Pancreas (tissue), 10 donors: ENCODE data around the gene ABCC11. TPM values are rescaled to one million over a fixed set of nuclear protein-coding genes. Genes with fewer than 3 reads are reported as not detected.
A peak's percentile ranks its signal among the peaks of the same experiment; 100 is the strongest.
"Not testable (repeated sequence)": the region's sequence is repeated elsewhere in the genome, so short reads cannot be mapped to it uniquely, and the experiment has no call there.

Source experiments
- ATAC-seq, 4 donors: fragments of 200-7000 bp; cut with Tn5 transposase; one replicate each; pipeline versions ENCODE4 v1.8.0 to v1.9.1; 2020; ENCODE audit warnings: mild to moderate bottlenecking in 4 of 4, moderate library complexity in 4 of 4
- DNase-seq, 6 donors: peaks; one replicate each; pipeline ENCODE4 v3.0.0-alpha.2; 2020
- FAIRE-seq: peaks from 2 replicates; lab custom pipeline; 2012; peaks lifted over from hg19 to GRCh38; lab: Jason Lieb, UNC
- H3K27ac ChIP-seq, 4 donors: fragments of 200-600 bp; sonication (generic); 1 replicate in 3 of 4; 2 replicates in 1 of 4; pipeline versions ENCODE4 v1.5.0 to v1.8.0; 2020
- H3K27me3 ChIP-seq, 4 donors: fragments of 200-600 bp; one replicate each; pipeline ENCODE4 v1.8.0; 2021
- H3K36me3 ChIP-seq, 3 donors: fragments of 200-600 bp; sonication (generic) in 1 of 3; one replicate each; pipeline versions ENCODE4 v1.5.0 to v1.8.0; 2020 to 2021
- H3K4me1 ChIP-seq, 3 donors: fragments of 200-600 bp; one replicate each; pipeline ENCODE4 v1.8.0; 2021
- H3K4me3 ChIP-seq, 4 donors: fragments of 200-600 bp; sonication (generic) in 2 of 4; one replicate each; pipeline versions ENCODE4 v1.5.0 to v1.8.0; 2020 to 2021
- H3K9me3 ChIP-seq, 4 donors: fragments of 200-600 bp; one replicate each; pipeline ENCODE4 v1.8.0; 2021
- WGBS, 2 donors: extraction: QIAGEN DNeasy Blood & Tissue Kit; methylation state at CpG; one replicate each; pipeline ENCODE4 v1.1.7; 2013; 5-methylcytosine and 5-hydroxymethylcytosine counted together
- intact Hi-C, 3 donors: fragments of 100-400 bp; cut with DNase I; formaldehyde crosslinking; loops; one replicate each; pipeline versions ENCODE4 v1.11.1 to v1.14.2; 2022
- polyA plus RNA-seq, 2 donors: library from polyadenylated mRNA; stranded (reverse); fragments of 200-250 nt; gene quantifications; one replicate each; pipeline ENCODE4 v1.2.3, GENCODE V29; 2013
- total RNA-seq, 6 donors: library from RNA; stranded (reverse); fragmentation: NEBNext Ultra II Directional in 4 of 6; extraction: Animal tissue kit (Norgen Biotek cat#: 25700) in 4 of 6; gene quantifications; one replicate each; pipeline versions ENCODE4 v1.2.1 to v1.2.4, GENCODE V29; 2021 to 2023
- TF ChIP-seq, protein P1 (sequence below), 4 donors: fragments of 200-600 bp; sonication (generic) in 3 of 4; IDR thresholded peaks; one replicate each; pipeline versions ENCODE4 v1.5.0 to v1.8.0; 2021; ENCODE audit warnings: antibody characterized with exemption in 4 of 4
- donor health status: healthy with polysubstance abuse.
- donor health status: DM: no; HTN: no; CAD: no; lungs with moderate emphysema.
- donor health status: DM: no; HTN: no; CAD: no.
- donor health status: control.
- donor health status: control.
- donor health status: Bipolar disorder and iron deficiency.
- donor health status: DM: yes; HTN: yes; CAD: no.
- donor health status: DM: no; HTN: no; CAD: no.
- donor health status: DM: no; HTN: no; CAD: no.
- donor health status: DM: yes; HTN: yes; CAD: no.

ABCC11 gene
- total and polyA plus RNA-seq, 8 donors: 0.11 to 0.41 (median 0.26) TPM; not detected in 1

DNA sequence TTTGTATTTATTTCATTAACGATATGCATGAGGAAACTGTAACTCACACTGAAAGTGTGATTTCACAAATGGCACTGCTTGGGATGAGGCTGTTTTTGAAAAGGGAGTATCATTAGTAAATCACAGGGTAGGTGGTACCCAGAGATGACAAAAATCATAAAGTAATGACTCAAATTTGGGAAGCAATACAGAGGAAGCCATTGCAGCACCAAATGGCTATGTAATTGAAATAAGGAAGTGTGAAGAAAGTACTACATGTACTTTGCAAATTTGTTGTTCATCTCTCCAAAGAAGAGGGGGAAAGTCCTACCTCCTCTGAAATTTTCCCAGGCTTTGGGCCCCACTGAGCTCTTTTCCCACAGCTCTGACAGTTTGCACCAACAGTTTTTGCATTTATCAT is 79.3 kb downstream of the ABCC11 start:
- Histone ChIP-seq H3K27ac (no peak overlapping the region), H3K36me3 (no peaks in the 10 kb centered on the region), H3K4me1 (no peaks in the 10 kb centered on the region), H3K9me3 (no peaks in the 10 kb centered on the region), H3K27me3 (no peaks in the 10 kb centered on the region), H3K4me3 (no peak overlapping the region)
- DNase-seq: no peak
- 68 to 81% methylated on average over 1 of the region's 1 CpG for WGBS, 2 donors
- FAIRE-seq: no peak
- TF ChIP-seq, protein P1, sequence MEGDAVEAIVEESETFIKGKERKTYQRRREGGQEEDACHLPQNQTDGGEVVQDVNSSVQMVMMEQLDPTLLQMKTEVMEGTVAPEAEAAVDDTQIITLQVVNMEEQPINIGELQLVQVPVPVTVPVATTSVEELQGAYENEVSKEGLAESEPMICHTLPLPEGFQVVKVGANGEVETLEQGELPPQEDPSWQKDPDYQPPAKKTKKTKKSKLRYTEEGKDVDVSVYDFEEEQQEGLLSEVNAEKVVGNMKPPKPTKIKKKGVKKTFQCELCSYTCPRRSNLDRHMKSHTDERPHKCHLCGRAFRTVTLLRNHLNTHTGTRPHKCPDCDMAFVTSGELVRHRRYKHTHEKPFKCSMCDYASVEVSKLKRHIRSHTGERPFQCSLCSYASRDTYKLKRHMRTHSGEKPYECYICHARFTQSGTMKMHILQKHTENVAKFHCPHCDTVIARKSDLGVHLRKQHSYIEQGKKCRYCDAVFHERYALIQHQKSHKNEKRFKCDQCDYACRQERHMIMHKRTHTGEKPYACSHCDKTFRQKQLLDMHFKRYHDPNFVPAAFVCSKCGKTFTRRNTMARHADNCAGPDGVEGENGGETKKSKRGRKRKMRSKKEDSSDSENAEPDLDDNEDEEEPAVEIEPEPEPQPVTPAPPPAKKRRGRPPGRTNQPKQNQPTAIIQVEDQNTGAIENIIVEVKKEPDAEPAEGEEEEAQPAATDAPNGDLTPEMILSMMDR (IDR thresholded peaks at IDR 0.05): no peak
- ATAC-seq: no peak
- intact Hi-C loops: loop anchor here in 2 of 3 donors (5.0 to 10.0 kb wide), 3 partner anchors 1123 to 1223 kb away; no protein-coding TSS in a partner anchor

DNA sequence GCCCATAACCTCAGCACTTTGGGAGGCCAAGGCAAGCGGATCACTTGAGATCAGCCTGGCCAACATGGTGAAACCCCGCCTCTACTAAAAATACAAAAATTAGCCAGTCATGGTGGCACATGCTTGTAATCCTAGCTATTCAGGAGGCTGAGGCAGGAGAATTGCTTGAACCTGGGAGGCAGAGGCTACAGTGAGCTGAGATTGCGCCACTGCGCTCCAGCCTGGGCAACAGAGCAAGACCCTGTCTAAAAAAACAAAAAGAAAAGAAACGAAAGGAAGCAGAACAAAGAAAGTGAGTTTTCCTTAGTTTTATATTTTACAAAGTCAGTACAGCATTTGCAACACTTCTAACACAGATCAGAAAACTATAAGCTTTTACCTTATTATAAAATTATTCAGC is 80.7 kb downstream of the ABCC11 start:
- not testable (repeated sequence) for H3K27ac ChIP-seq, FAIRE-seq, H3K36me3 ChIP-seq, H3K9me3 ChIP-seq, H3K27me3 ChIP-seq, H3K4me1 ChIP-seq, H3K4me3 ChIP-seq, DNase-seq, ATAC-seq
- intact Hi-C loops: loop anchor here in 2 of 3 donors (5.0 to 10.0 kb wide), 3 partner anchors 1122 to 1222 kb away; no protein-coding TSS in a partner anchor
- 86 to 90% methylated on average over 5 of the region's 5 CpGs for WGBS, 2 donors

DNA sequence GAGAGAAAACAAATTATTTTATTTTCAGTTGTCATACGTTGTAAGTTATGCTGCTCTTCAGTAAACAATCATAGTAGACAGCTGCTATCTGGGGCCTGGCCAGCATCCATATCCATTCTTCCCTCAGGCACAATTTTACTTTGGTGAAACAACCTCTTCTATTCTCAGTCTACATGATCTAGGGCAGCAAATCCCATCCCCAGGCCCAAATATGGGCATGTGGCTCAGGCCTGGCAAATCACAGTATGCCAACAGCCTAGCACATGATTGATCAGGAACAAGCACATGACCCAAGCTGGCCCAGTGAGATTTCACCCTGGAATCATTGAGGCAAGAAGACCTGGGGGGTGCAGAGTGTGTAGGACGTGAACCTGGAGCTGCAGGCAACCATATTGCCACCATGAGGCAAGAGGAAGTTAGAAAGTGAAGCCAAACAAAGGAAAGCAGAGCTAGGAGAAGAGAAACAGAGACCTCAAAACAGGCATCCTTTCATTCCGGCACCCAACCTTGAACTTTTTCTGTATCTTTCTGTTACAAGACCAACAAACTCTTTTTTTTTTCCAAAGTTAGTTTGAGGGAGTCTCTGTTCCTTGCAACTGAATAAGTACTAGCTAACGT is 81.3 kb downstream of the ABCC11 start:
- Histone ChIP-seq H3K27ac (no peak overlapping the region), H3K9me3 (no peaks in the 10 kb centered on the region), H3K4me3 (no peak overlapping the region), H3K4me1 (no peaks in the 10 kb centered on the region), H3K27me3 (no peaks in the 10 kb centered on the region), H3K36me3 (no peaks in the 10 kb centered on the region)
- TF ChIP-seq, protein P1 (IDR thresholded peaks at IDR 0.05): no peak
- no peak for DNase-seq
- intact Hi-C loops: loop anchor here in 2 of 3 donors (5.0 to 10.0 kb wide), 3 partner anchors 1121 to 1221 kb away; no protein-coding TSS in a partner anchor
- no peak for ATAC-seq
- no peak for FAIRE-seq
- WGBS, 2 donors: 81 to 87% methylated on average over 4 of the region's 4 CpGs

DNA sequence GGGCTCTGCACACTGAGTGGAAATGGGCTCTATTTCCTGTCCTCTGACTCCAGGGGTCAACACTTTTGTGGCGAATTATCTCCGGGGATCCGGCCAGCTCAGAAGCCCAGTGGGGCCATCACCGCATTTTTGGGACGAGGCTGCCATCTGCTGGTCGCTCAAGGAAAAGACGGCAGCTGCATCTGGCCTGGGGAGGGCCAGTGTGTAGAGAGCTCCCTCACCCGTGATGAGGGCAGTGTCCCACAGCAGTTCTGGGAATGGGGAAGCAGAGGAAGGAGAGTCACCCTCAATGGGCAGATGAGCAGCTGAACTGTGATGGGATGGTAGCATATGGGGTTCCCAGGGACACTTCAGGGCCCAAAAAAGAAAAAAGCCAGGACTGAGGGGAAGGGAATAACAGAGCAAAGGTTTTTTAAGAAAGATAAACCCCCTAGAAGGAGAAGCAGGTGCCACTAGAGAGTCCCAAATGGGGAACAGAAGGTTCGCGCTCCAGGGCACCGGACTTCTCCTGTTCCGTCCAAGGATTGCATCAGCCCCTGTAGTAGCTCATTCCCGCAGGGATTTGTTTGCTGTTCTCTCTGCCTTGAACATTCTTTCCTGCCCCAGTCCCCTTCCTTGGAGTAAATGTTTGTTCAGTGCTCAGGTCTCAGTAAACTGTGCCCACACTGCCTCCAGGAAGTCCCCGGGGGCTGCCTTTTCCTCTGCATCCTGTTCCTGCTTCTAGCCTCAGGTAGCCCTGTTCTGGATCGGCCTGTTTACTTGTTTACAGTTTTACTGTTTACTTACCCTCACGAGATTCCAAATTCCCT is 82.2 kb downstream of the ABCC11 start:
- FAIRE-seq: no peak
- DNase-seq: peak; percentile 41 to 86 (median 74)
- H3K4me3 ChIP-seq: no peak overlapping the region
- H3K27ac ChIP-seq: no peak overlapping the region
- H3K36me3 ChIP-seq: no peaks in the 10 kb centered on the region
- peak; percentile 95 to 99 (median 96) for ATAC-seq
- no peaks in the 10 kb centered on the region for H3K27me3 ChIP-seq
- TF ChIP-seq, protein P1 (IDR thresholded peaks at IDR 0.05): peak; percentile 62 to 75 (median 71)
- intact Hi-C loops: loop anchor here in 2 of 3 donors (5.0 to 10.0 kb wide), 3 partner anchors 1120 to 1220 kb away; no protein-coding TSS in a partner anchor
- no peaks in the 10 kb centered on the region for H3K4me1 ChIP-seq
- H3K9me3 ChIP-seq: no peaks in the 10 kb centered on the region
- WGBS, 2 donors: 11 to 15% methylated on average over 16 of the region's 16 CpGs

DNA sequence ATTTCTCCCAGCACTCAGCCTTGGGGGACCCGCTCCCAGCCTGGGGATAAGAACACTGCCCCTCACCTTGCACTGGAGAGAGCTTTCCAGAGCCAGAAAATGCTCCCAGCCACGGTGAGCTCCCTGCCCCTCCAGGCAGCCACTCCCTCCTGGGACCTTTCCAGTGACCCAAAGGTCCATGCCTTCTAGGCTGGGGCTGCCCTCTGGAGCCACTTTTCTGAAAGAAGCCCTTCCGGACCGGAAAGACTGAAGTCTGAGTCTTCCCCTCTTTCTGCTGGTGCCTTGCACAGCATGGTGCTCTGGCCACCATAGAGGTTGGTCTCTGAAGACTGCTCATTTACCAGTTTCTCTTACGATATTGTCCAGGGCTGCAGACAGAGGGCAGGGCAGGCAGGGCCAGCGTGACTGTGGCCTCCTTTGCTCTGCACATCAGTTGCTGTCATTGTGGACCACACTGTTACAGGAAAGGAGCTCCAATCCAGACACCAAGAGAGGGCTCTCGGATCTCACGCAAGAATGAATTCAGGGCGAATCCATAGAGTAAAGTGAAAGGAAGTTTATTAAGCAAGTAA is 84.4 kb downstream of the ABCC11 start:
- TF ChIP-seq, protein P1 (IDR thresholded peaks at IDR 0.05): no peak
- ATAC-seq: no peak
- WGBS, 2 donors: 75 to 81% methylated on average over 9 of the region's 9 CpGs

More for the DNA sequence above, 84.4 kb downstream of the ABCC11 start:
- Histone ChIP-seq H3K27ac (no peak overlapping the region), H3K4me1 (no peaks in the 10 kb centered on the region), H3K27me3 (no peaks in the 10 kb centered on the region), H3K4me3 (no peak overlapping the region), H3K9me3 (no peaks in the 10 kb centered on the region), H3K36me3 (no peaks in the 10 kb centered on the region)
- DNase-seq: no peak
- no peak for FAIRE-seq
- intact Hi-C loops: loop anchor here in 2 of 3 donors (10.0 kb wide), 2 partner anchors 1118 to 1218 kb away; no protein-coding TSS in a partner anchor
